ENCODE results near the gene PRDM10. TPM values are rescaled to one million over a fixed set of nuclear protein-coding genes. Genes with fewer than 3 reads are reported as not detected.
"Not testable (repeated sequence)": the region's sequence is repeated elsewhere in the genome, so short reads cannot be mapped to it uniquely, and the experiment has no call there.

The PRDM10 gene
- total RNA-seq, 2 experiments from 2014 or later = 12.9 to 15.2 TPM

DNA sequence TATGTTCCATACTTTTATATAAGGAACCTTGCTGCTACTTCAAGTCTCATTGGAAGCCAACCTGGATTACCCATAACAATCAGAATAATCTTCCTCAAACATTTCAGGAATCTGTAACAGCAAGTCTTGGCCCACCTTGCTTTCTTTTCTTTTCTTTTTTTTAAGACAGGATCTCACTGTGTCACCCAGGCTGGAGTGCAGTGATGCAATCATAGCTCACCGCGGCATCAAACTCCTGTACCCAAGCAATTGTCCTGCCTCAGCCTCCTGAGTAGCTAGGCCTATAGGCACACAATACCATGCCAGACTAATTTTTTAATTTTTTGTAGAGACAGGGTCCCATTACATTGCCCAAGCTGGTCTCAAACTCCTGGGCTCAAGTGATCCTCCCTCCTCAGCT lies 29.3 kb upstream of the PRDM10 start:
- CTCF ChIA-PET = no interaction called here
- no peaks in the 10 kb centered on the region for H3K9me3 Mint-ChIP-seq
- POLR2A ChIA-PET = no interaction called here

DNA sequence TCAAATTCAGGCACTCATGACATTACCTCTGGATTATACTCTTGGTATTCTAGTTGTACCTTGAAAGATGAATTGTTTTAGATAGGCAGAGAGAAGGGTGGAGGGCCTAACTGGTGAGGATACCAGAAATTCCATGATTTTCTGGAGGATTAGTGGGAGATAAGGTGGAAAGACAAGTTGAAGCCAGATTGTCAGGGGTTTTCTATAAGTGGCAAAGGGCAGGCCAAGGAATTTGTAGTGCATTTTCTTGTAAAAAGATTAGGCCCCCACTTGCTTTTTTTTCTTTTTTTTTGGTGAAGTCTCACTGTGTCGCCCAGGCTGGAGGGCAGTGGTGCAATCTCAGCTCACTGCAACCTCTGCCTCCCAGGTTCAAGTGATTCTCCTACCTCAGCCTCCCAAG lies 28.4 kb upstream of the PRDM10 start:
- Mint-ChIP-seq H3K27me3 (no peaks in the 10 kb centered on the region), H3K9me3 (no peaks in the 10 kb centered on the region), H3K4me3 (no peak overlapping the region), H3K27ac (no peak overlapping the region), H3K36me3 (ENCODE audit: low read depth) (no peaks in the 10 kb centered on the region), H3K4me1 (no peaks in the 10 kb centered on the region)
- POLR2A ChIA-PET = no interaction called here
- CTCF ChIA-PET = interaction anchor here (1.0 kb wide), 1 partner anchor 10 kb away, joined by 4 read pairs; no protein-coding TSS in a partner anchor
- DNase-seq = no peak

More for the DNA sequence above, 29.3 kb upstream of the PRDM10 start:
- H3K27ac Mint-ChIP-seq = no peak overlapping the region
- no peaks in the 10 kb centered on the region for H3K4me1 Mint-ChIP-seq
- no peaks in the 10 kb centered on the region for H3K36me3 Mint-ChIP-seq (ENCODE audit: low read depth)
- no peaks in the 10 kb centered on the region for H3K27me3 Mint-ChIP-seq
- DNase-seq = no peak
- H3K4me3 Mint-ChIP-seq = no peak overlapping the region

DNA sequence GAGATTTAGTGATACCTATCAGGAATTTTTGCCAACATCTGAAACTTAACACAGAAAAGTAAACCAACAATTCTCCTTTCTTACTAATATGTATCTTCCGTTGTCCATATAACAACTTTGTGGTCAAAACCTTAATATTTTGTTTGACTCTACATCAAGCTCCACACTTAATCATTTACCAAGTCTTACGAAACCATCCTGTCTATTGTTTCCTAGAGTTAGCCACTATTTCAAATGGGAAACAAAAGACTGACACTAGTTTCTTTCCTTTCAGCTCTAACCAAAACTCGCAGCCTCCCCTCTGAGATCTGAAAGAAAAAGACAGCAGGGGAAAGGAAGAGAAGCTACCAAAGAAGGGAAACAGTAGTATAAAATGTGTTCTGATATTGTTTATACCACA lies 26.5 kb upstream of the PRDM10 start:
- no peaks in the 10 kb centered on the region for H3K9me3 Mint-ChIP-seq
- CTCF ChIA-PET = interaction anchor here (0.7 kb wide), 1 partner anchor 90 kb away, joined by 3 read pairs; no protein-coding TSS in a partner anchor

DNA sequence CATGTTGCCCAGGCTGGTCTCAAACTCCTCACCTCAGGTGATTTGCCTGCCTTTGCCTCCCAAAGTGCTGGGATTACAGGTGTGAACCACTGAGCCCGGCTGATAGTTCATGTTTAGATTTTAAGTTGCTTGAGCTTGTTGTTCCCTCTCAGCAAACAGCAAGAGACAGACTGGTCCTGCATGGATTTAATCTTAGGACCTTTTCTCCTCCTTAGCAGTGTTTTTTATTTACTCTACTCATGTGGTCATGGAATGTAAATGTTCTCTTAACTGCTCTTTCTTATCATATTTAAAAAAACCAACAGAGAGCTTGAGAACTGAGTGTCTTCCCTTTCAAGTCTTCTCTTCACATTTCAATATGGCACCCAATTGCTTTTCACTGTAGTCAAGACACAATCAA lies 22.7 kb upstream of the PRDM10 start:
- no peak for DNase-seq
- H3K4me3 Mint-ChIP-seq = no peak overlapping the region
- H3K27me3 Mint-ChIP-seq = no peaks in the 10 kb centered on the region
- no peaks in the 10 kb centered on the region for H3K4me1 Mint-ChIP-seq
- H3K27ac Mint-ChIP-seq = no peak overlapping the region
- ChIA-PET POLR2A (no interaction called here), CTCF (interaction anchor here (0.5 kb wide), 1 partner anchor 292 kb away, joined by 4 read pairs; no protein-coding TSS in a partner anchor)
- H3K9me3 Mint-ChIP-seq = no peaks in the 10 kb centered on the region
- H3K36me3 Mint-ChIP-seq (ENCODE audit: low read depth) = no peaks in the 10 kb centered on the region

More for the DNA sequence above, 26.5 kb upstream of the PRDM10 start:
- no peaks in the 10 kb centered on the region for H3K4me1 Mint-ChIP-seq
- no peaks in the 10 kb centered on the region for H3K27me3 Mint-ChIP-seq
- H3K27ac Mint-ChIP-seq = no peak overlapping the region
- DNase-seq = no peak
- H3K4me3 Mint-ChIP-seq = no peak overlapping the region
- no peaks in the 10 kb centered on the region for H3K36me3 Mint-ChIP-seq (ENCODE audit: low read depth)
- POLR2A ChIA-PET = no interaction called here

DNA sequence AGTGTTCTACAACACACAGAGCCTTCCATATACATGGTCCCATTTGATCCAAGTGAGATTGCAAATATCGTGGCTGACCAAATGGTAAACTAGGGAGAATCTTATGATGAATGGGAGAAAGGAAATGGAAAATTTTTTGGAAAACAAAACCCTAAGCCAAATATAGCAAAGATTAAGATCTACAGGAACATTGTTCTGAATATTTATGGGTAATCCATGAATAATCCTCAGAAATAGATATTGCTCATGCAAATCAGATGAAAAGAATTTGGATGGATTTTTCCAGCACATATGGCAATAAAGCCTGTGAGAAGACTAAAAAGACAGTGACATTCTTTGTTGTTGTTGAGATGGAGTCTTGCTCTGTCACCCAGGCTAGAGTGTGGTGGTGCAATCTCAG lies 21.7 kb upstream of the PRDM10 start:
- H3K27me3 Mint-ChIP-seq = no peaks in the 10 kb centered on the region
- CTCF ChIA-PET = no interaction called here
- no peak for DNase-seq
- POLR2A ChIA-PET = no interaction called here
- no peaks in the 10 kb centered on the region for H3K9me3 Mint-ChIP-seq
- no peak overlapping the region for H3K27ac Mint-ChIP-seq
- H3K4me3 Mint-ChIP-seq = no peak overlapping the region
- H3K36me3 Mint-ChIP-seq (ENCODE audit: low read depth) = no peaks in the 10 kb centered on the region
- H3K4me1 Mint-ChIP-seq = no peaks in the 10 kb centered on the region

DNA sequence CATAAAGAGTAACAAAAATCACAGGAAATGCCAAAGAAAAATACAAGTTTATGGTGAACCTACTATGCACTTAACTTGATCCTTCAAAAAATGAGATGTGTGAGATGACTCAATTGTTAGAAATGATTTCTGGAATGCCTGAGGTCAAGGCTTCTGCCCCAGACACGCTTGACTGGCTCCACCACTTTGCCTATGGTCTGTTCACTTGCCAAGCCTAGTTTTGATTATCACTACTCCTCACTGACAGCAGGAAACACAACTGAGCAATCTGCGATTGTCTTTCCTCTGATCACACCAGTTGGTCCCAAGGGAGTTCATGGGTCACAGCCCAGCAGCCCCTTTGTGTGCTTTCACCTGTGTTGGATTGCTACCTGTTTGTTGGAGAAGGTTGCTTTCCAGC lies 20.6 kb upstream of the PRDM10 start:
- H3K27ac Mint-ChIP-seq = no peak overlapping the region
- ChIA-PET CTCF (interaction anchor here (0.6 to 0.8 kb wide), 3 partner anchors 48 to 870 kb away, joined by 3 to 4 read pairs (median 3); no protein-coding TSS in a partner anchor), POLR2A (no interaction called here)
- no peaks in the 10 kb centered on the region for H3K4me1 Mint-ChIP-seq
- DNase-seq = no peak
- H3K27me3 Mint-ChIP-seq = no peaks in the 10 kb centered on the region
- H3K4me3 Mint-ChIP-seq = no peak overlapping the region
- no peaks in the 10 kb centered on the region for H3K9me3 Mint-ChIP-seq
- H3K36me3 Mint-ChIP-seq (ENCODE audit: low read depth) = no peaks in the 10 kb centered on the region

DNA sequence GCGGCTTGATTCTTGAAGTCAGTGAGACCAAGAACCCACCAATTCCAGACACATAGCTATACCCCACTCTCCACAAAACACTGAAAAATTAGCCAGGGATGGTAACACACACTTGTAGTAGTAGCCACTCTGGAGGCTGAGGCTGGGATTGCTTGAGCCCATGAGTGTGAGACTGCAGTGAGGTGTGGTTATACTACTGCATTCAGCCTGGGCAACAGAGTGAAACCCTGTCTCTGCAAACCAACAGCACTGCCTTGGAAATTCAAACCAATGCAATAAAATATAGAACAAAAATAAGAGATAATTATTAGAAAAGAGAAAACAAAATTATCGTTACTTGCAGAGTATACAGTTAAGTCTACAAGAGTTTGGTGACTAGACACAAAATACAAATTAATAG lies 20.2 kb upstream of the PRDM10 start:
- H3K27ac Mint-ChIP-seq = no peak overlapping the region
- no peaks in the 10 kb centered on the region for H3K27me3 Mint-ChIP-seq
- no peaks in the 10 kb centered on the region for H3K36me3 Mint-ChIP-seq (ENCODE audit: low read depth)
- H3K9me3 Mint-ChIP-seq = no peaks in the 10 kb centered on the region
- no peak overlapping the region for H3K4me3 Mint-ChIP-seq
- CTCF ChIA-PET = interaction anchor here (1.1 kb wide), 1 partner anchor 39 kb away, joined by 4 read pairs; no protein-coding TSS in a partner anchor
- POLR2A ChIA-PET = no interaction called here
- no peaks in the 10 kb centered on the region for H3K4me1 Mint-ChIP-seq
- no peak for DNase-seq

DNA sequence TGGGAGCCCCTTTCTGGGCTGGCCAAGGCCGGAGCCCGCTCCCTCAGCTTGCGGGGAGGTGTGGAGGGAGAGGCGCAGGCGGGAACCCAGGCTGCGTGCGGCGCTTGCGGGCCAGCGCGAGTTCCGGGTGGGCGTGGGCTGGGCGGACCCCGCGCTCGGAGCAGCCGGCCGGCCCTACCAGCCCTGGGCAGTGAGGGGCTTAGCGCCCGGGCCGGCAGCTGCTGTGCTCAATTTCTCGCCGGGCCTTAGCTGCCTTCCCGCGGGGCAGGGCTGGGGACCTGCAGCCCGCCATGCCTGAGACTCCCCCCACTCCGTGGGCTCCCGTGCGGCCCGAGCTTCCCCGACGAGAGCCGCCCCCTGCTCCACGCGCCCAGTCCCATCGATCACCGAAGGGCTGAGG lies 19.0 kb upstream of the PRDM10 start:
- H3K27ac Mint-ChIP-seq; H3K9me3 Mint-ChIP-seq; H3K27me3 Mint-ChIP-seq; DNase-seq; H3K36me3 Mint-ChIP-seq (ENCODE audit: low read depth); POLR2A ChIA-PET; H3K4me3 Mint-ChIP-seq; H3K4me1 Mint-ChIP-seq: not testable (repeated sequence)
- CTCF ChIA-PET = interaction anchor here (1.1 kb wide), 1 partner anchor 40 kb away, joined by 4 read pairs; no protein-coding TSS in a partner anchor

DNA sequence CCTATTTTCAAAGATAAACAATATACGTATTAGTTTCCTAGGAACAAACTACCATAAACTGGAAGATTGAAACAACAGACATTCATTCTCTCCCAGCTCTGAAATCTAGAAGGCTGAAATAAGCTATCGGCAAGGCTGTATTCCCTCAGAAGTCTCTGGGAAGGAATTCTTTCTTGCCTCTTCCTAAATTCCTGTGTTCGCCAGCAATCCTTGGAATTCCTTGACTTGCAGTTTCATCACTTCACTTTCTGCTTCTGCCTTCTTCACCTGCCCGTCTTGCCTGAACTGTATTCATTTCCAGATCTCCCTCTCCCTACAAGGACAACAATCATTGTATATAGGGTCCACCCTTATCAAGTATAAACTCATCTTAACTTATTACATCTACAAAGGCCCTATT lies 17.7 kb upstream of the PRDM10 start:
- CTCF ChIA-PET = no interaction called here
- no peak overlapping the region for H3K27ac Mint-ChIP-seq
- H3K4me1 Mint-ChIP-seq = no peaks in the 10 kb centered on the region
- H3K9me3 Mint-ChIP-seq = peaks cover 2% of the 10 kb centered on the region
- POLR2A ChIA-PET = no interaction called here
- peaks cover 4% of the 10 kb centered on the region for H3K27me3 Mint-ChIP-seq
- DNase-seq = no peak
- no peaks in the 10 kb centered on the region for H3K36me3 Mint-ChIP-seq (ENCODE audit: low read depth)
- H3K4me3 Mint-ChIP-seq = no peak overlapping the region

DNA sequence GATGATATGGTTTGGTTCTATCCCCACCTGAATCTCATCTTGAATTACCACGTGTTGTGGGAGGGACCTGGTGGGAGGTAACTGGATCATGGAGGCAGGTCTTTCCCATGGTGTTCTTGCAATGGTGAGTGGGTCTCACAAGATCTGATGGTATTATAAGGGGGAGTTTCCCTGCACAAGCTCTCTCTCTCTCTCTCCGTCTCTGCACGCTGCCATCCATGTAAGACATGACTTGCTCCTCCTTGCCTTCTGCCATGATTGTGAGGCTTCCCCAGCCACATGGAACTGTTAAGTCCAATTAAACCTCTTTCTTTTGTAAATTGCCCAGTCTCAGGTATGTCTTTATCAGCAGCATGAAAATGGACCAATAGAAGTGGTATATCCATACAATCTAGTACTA lies 13.2 kb upstream of the PRDM10 start:
- H3K9me3 Mint-ChIP-seq; H3K4me1 Mint-ChIP-seq; H3K27ac Mint-ChIP-seq; POLR2A ChIA-PET; H3K36me3 Mint-ChIP-seq (ENCODE audit: low read depth); CTCF ChIA-PET; DNase-seq; H3K4me3 Mint-ChIP-seq; H3K27me3 Mint-ChIP-seq: not testable (repeated sequence)

DNA sequence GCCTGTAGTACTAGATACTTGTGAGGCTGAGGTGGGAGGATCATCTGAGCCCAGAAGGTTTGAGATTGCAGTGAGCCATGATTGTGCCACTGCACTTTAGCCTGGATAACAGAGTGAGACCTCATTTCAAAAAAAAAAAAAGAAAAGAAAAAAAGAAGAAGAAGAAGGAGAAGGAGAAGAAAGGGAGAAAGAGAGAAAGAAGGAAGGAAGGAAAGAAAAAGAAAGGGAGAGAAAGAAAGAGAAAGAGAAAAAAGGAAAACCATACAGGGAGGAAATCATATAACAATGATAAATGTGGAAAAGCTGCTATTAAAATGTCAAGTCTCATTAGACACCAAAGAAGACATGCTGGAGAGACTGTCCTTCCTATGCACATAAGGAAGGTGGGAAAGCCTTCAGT lies 5.7 kb upstream of the PRDM10 start:
- Mint-ChIP-seq H3K27ac (no peak overlapping the region), H3K36me3 (ENCODE audit: low read depth) (no peaks in the 10 kb centered on the region), H3K9me3 (no peaks in the 10 kb centered on the region), H3K27me3 (peaks cover 2% of the 10 kb centered on the region), H3K4me1 (peaks cover 13% of the 10 kb centered on the region), H3K4me3 (no peak overlapping the region)
- no peak for DNase-seq
- CTCF ChIA-PET = no interaction called here
- POLR2A ChIA-PET = no interaction called here

DNA sequence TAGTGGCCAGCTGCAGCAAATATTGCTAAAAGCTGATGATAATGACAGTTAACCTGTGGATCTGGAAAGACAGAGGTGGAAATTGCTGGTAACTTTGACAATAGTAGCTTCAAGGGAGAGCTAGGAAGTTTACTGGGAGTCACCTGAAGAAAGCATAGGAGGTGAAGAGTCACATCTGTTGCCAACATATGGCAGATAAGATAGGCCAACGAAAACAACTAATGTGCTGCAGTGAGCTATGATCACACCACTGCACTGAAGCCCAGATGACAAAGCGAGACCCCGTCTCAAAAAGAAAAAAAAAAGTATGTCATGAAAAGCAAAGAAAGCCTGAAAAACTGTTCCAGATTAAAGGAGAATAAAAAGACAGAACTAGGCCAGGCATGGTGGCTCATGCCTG lies 4.3 kb upstream of the PRDM10 start:
- Mint-ChIP-seq H3K36me3 (ENCODE audit: low read depth) (no peaks in the 10 kb centered on the region), H3K4me3 (no peak overlapping the region), H3K9me3 (no peaks in the 10 kb centered on the region), H3K4me1 (peaks cover 13% of the 10 kb centered on the region), H3K27ac (no peak overlapping the region), H3K27me3 (peaks cover 2% of the 10 kb centered on the region)
- POLR2A ChIA-PET = no interaction called here
- no peak for DNase-seq
- CTCF ChIA-PET = interaction anchor here (1.0 to 1.3 kb wide), 2 partner anchors 15 to 48 kb away, joined by 3 to 6 read pairs; no protein-coding TSS in a partner anchor

DNA sequence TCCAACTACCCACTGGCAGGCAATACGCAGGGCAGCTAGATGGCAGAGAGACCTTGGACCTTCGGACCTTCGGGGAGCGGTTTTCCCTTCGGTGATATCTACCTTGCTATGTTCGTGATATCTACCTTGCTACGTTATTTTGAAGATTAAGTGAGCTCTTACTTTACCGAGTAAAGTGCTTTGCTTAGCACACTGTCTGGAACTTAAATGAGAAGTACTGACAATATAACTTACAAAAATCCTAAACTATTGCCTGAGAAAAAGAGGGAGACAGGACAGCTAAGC lies 1.0 kb upstream of the PRDM10 start:
- Mint-ChIP-seq H3K27ac (peak overlapping the region; percentile 99), H3K27me3 (no peaks in the 10 kb centered on the region), H3K9me3 (no peaks in the 10 kb centered on the region), H3K4me3 (peak overlapping the region; percentile 94), H3K36me3 (ENCODE audit: low read depth) (peaks cover 7% of the 10 kb centered on the region), H3K4me1 (peaks cover 33% of the 10 kb centered on the region)
- POLR2A ChIA-PET = interaction anchor here (0.8 kb wide), 1 partner anchor 128 kb away, joined by 7 read pairs; no protein-coding TSS in a partner anchor
- CTCF ChIA-PET = interaction anchor here (1.0 to 1.8 kb wide), 2 partner anchors 22 to 912 kb away, joined by 3 to 6 read pairs; partner anchors contain the start of gene SNX19
- no peak for DNase-seq

Data from activated CD4-positive, alpha-beta T cell treated with anti-CD3 and anti-CD28 coated beads, Interleukin-2, amount 10 ng/mL, durations not matched to agents 7 days and 5 days (primary cell).